H9 (cell line): Measurements from ENCODE around the gene TRMT44. TPM values are rescaled to one million over a fixed set of nuclear protein-coding genes. Genes with fewer than 3 reads are reported as not detected.

Source experiments
- DNase-seq: peaks from one replicate; pipeline ENCODE4 v3.0.0-alpha.2; 2017
- H2AFZ ChIP-seq: one replicate; pipeline ENCODE4 v1.6.1; 2013; ENCODE audit warnings: mild to moderate bottlenecking, low read length, control low read depth, moderate library complexity
- H2AK5ac ChIP-seq: 2 replicates; pipeline ENCODE4 v1.6.1; 2013; ENCODE audit warnings: low read length, control low read depth, mixed read lengths; ENCODE audit not compliant: insufficient read length
- H2BK120ac ChIP-seq: one replicate; pipeline ENCODE4 v1.6.1; 2013; ENCODE audit warnings: low read depth, mild to moderate bottlenecking, low read length, control low read depth, inconsistent platforms; ENCODE audit not compliant: poor library complexity, severe bottlenecking
- H2BK12ac ChIP-seq: 2 replicates; pipeline ENCODE4 v1.6.1; 2013; ENCODE audit warnings: low read length, control low read depth, mixed read lengths, low read depth; ENCODE audit not compliant: insufficient read length
- H2BK15ac ChIP-seq: 2 replicates; pipeline ENCODE4 v1.6.1; 2013; ENCODE audit warnings: low read depth, low read length, control low read depth
- H2BK20ac ChIP-seq: one replicate; pipeline ENCODE4 v1.6.1; 2013; ENCODE audit warnings: low read depth, mild to moderate bottlenecking, low read length, control low read depth, inconsistent platforms; ENCODE audit not compliant: poor library complexity, severe bottlenecking
- H2BK5ac ChIP-seq: 2 replicates; pipeline ENCODE4 v1.6.1; 2013; ENCODE audit warnings: low read length, control low read depth, mixed read lengths; ENCODE audit not compliant: insufficient read length
- H3K14ac ChIP-seq: 2 replicates; pipeline ENCODE4 v1.6.1; 2013; ENCODE audit warnings: low read length, control low read depth; ENCODE audit not compliant: insufficient read depth
- H3K18ac ChIP-seq: 2 replicates; pipeline ENCODE4 v1.6.1; 2013; ENCODE audit warnings: low read depth, mild to moderate bottlenecking, mixed read lengths, low read length, control low read depth; ENCODE audit not compliant: insufficient read length
- H3K23ac ChIP-seq: 2 replicates; pipeline ENCODE4 v1.6.1; 2013; ENCODE audit warnings: low read length, control low read depth, mixed read lengths, low read depth; ENCODE audit not compliant: insufficient read length
- H3K23me2 ChIP-seq: 2 replicates; pipeline ENCODE4 v1.6.1; 2013; ENCODE audit warnings: low read depth, mild to moderate bottlenecking, mixed read lengths, low read length, control low read depth; ENCODE audit not compliant: insufficient read length, poor library complexity, severe bottlenecking
- H3K27ac ChIP-seq: 2 replicates; pipeline ENCODE4 v1.5.1; 2013; ENCODE audit warnings: low read length, control low read depth, mixed read lengths, low read depth; ENCODE audit not compliant: insufficient read length
- H3K27me3 ChIP-seq: 2 replicates; pipeline ENCODE4 v1.6.1; 2013; ENCODE audit warnings: low read length, control low read depth, inconsistent platforms; ENCODE audit not compliant: insufficient read depth
- H3K4ac ChIP-seq: 2 replicates; pipeline ENCODE4 v1.6.1; 2013; ENCODE audit warnings: low read depth, mild to moderate bottlenecking, control low read depth, inconsistent platforms, low read length, moderate library complexity
- H3K4me1 ChIP-seq: 2 replicates; pipeline ENCODE4 v1.6.1; 2013; ENCODE audit warnings: low read length, control low read depth, inconsistent platforms; ENCODE audit not compliant: insufficient read depth
- H3K4me2 ChIP-seq: 2 replicates; pipeline ENCODE4 v1.6.1; 2013; ENCODE audit warnings: low read length, control low read depth, mixed read lengths; ENCODE audit not compliant: insufficient read length, insufficient read depth
- H3K56ac ChIP-seq: 2 replicates; pipeline ENCODE4 v1.6.1; 2013; ENCODE audit warnings: low read depth, mild to moderate bottlenecking, mixed read lengths, low read length, control low read depth; ENCODE audit not compliant: insufficient read length
- H3K79me1 ChIP-seq: 2 replicates; pipeline ENCODE4 v1.6.1; 2013; ENCODE audit warnings: low read depth, mild to moderate bottlenecking, moderate library complexity, low read length, control low read depth, inconsistent platforms; ENCODE audit not compliant: insufficient read depth, poor library complexity, severe bottlenecking
- H3K79me2 ChIP-seq: 2 replicates; pipeline ENCODE4 v1.6.1; 2013; ENCODE audit warnings: low read length, control low read depth, inconsistent platforms; ENCODE audit not compliant: insufficient read depth
- H3K9ac ChIP-seq: 2 replicates; pipeline ENCODE4 v1.6.1; 2013; ENCODE audit warnings: low read length, control low read depth, mixed read lengths; ENCODE audit not compliant: insufficient read length; ENCODE audit errors: extremely low read depth
- H3K9me3 ChIP-seq: one replicate; pipeline ENCODE4 v1.6.1; 2013; ENCODE audit warnings: low read depth, low read length, inconsistent platforms; ENCODE audit not compliant: control insufficient read depth
- H3T11ph ChIP-seq: one replicate; pipeline ENCODE4 v1.6.1; 2013; ENCODE audit warnings: mild to moderate bottlenecking, low read length, control low read depth, inconsistent platforms
- H4K20me1 ChIP-seq: one replicate; pipeline ENCODE4 v1.6.1; 2013; ENCODE audit not compliant: control insufficient read depth, insufficient read length, insufficient read depth
- H4K5ac ChIP-seq: 2 replicates; pipeline ENCODE4 v1.6.1; 2013; ENCODE audit warnings: low read depth, mild to moderate bottlenecking, mixed read lengths, low read length, control low read depth; ENCODE audit not compliant: insufficient read length
- H4K8ac ChIP-seq: replicated peaks from 2 replicates; pipeline ENCODE4 v1.6.1; 2013; ENCODE audit warnings: low read length, control low read depth, mixed read lengths, low read depth; ENCODE audit not compliant: insufficient read length
- H4K91ac ChIP-seq: 2 replicates; pipeline ENCODE4 v1.6.1; 2013; ENCODE audit warnings: low read depth, mild to moderate bottlenecking, moderate library complexity, mixed read lengths, low read length, control low read depth; ENCODE audit not compliant: insufficient read length
- H3K27ac Mint-ChIP-seq, 3 experiments: 2 replicates in 2 of 3; 3 replicates in 1 of 3; pipeline ENCODE4 v1.8.0; 2020 to 2021; ENCODE audit warnings: mixed read lengths in 3 of 3, mild to moderate bottlenecking in 1 of 3, moderate library complexity in 1 of 3
- H3K27me3 Mint-ChIP-seq: 2 replicates; pipeline ENCODE4 v1.8.0; 2021; ENCODE audit warnings: low read depth, mild to moderate bottlenecking, moderate library complexity, mixed read lengths
- H3K36me3 Mint-ChIP-seq, 3 experiments: 2 replicates in 2 of 3; 3 replicates in 1 of 3; pipeline ENCODE4 v1.8.0; 2020 to 2021; ENCODE audit warnings: low read depth in 3 of 3, mixed read lengths in 3 of 3; ENCODE audit not compliant: insufficient read depth in 1 of 3
- H3K4me1 Mint-ChIP-seq, 2 experiments: 2 replicates each; pipeline ENCODE4 v1.8.0; 2020; ENCODE audit warnings: mixed read lengths in 2 of 2
- H3K4me3 Mint-ChIP-seq, 2 experiments: 2 replicates in 1 of 2; 3 replicates in 1 of 2; pipeline ENCODE4 v1.8.0; 2020 to 2021; ENCODE audit warnings: mild to moderate bottlenecking in 2 of 2, mixed read lengths in 2 of 2, moderate library complexity in 1 of 2
- H3K9me3 Mint-ChIP-seq, 2 experiments: 2 replicates in 1 of 2; 3 replicates in 1 of 2; pipeline ENCODE4 v1.8.0; 2020; ENCODE audit warnings: mild to moderate bottlenecking in 2 of 2, mixed read lengths in 2 of 2, moderate library complexity in 1 of 2
- WGBS: extraction: QIAGEN DNeasy Blood & Tissue Kit; methylation state at CpG from one replicate; pipeline ENCODE4 v1.1.7; 2013; ENCODE audit warnings: missing lambda C conversion rate, low lambda C conversion rate, mixed read lengths; ENCODE audit not compliant: insufficient read length; ENCODE audit errors: extremely low coverage; 5-methylcytosine and 5-hydroxymethylcytosine counted together
- total RNA-seq: library from RNA; stranded (reverse); gene quantifications from 2 replicates; pipeline ENCODE4 v1.2.1, GENCODE V29; 2021
- TF ChIP-seq, protein P1 (sequence below): fragments of 200-600 bp; sonication (generic); conservative IDR thresholded peaks from 3 replicates; pipeline ENCODE4 v1.8.0; 2021; ENCODE audit warnings: antibody characterized with exemption, mild to moderate bottlenecking

The TRMT44 gene
- total RNA-seq, 1 experiment from 2014 or later, result 22.8 TPM

GRCh38 chr4:8407756-8408155 is 32.8 kb upstream of the TRMT44 start:
- Histone ChIP-seq H3K4me1 (no peaks in the 10 kb centered on the region), H2AFZ (no peak overlapping the region), H2AK5ac (no peak overlapping the region), H4K8ac (no peak overlapping the region), H2BK20ac (no peak overlapping the region), H4K5ac (no peak overlapping the region), H2BK12ac (no peak overlapping the region), H3K18ac (no peak overlapping the region), H3K9me3 (no peaks in the 10 kb centered on the region), H2BK5ac (no peak overlapping the region), H4K20me1 (no peaks in the 10 kb centered on the region), H3K4me2 (no peak overlapping the region), H2BK15ac (no peak overlapping the region), H3K23me2 (no peaks in the 10 kb centered on the region), H3K14ac (no peak overlapping the region), H3K79me2 (no peaks in the 10 kb centered on the region), H3K27me3 (no peaks in the 10 kb centered on the region), H3K56ac (no peak overlapping the region), H3K79me1 (no peaks in the 10 kb centered on the region), H4K91ac (no peak overlapping the region), H3K23ac (no peak overlapping the region), H3K4ac (no peak overlapping the region), H3K9ac (no peak overlapping the region), H3K27ac (no peak overlapping the region), H2BK120ac (no peak overlapping the region), H3T11ph (no peak overlapping the region)
- DNase-seq, result no peak
- Mint-ChIP-seq H3K4me3 (no peak overlapping the region), H3K27me3 (peaks cover 3% of the 10 kb centered on the region), H3K9me3 (peaks cover 13 to 17% of the 10 kb centered on the region in 2 experiments), H3K4me1 (peaks cover 9 to 15% of the 10 kb centered on the region in 2 experiments), H3K36me3 (peaks cover 19 to 28% (median 22%) of the 10 kb centered on the region in 3 experiments), H3K27ac (no peak overlapping the region)
- no CpG with 5 or more reads among the region's 9 CpGs for whole genome bisulfite sequencing
- TF ChIP-seq, protein P1, sequence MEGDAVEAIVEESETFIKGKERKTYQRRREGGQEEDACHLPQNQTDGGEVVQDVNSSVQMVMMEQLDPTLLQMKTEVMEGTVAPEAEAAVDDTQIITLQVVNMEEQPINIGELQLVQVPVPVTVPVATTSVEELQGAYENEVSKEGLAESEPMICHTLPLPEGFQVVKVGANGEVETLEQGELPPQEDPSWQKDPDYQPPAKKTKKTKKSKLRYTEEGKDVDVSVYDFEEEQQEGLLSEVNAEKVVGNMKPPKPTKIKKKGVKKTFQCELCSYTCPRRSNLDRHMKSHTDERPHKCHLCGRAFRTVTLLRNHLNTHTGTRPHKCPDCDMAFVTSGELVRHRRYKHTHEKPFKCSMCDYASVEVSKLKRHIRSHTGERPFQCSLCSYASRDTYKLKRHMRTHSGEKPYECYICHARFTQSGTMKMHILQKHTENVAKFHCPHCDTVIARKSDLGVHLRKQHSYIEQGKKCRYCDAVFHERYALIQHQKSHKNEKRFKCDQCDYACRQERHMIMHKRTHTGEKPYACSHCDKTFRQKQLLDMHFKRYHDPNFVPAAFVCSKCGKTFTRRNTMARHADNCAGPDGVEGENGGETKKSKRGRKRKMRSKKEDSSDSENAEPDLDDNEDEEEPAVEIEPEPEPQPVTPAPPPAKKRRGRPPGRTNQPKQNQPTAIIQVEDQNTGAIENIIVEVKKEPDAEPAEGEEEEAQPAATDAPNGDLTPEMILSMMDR, result no peak
